GM19324 (cell line): ENCODE measurements around the gene COQ3.
"Not testable (repeated sequence)": the region's sequence is repeated elsewhere in the genome, so short reads cannot be mapped to it uniquely, and the experiment has no call there.

Experiments used
- ATAC-seq: cut with Tn5 transposase; IDR thresholded peaks from one replicate; pipeline ENCODE4 v1.9.1; 2021; ENCODE audit warnings: mild to moderate bottlenecking, moderate library complexity; ENCODE audit not compliant: unreplicated experiment, low FRiP score

COQ3 gene

DNA sequence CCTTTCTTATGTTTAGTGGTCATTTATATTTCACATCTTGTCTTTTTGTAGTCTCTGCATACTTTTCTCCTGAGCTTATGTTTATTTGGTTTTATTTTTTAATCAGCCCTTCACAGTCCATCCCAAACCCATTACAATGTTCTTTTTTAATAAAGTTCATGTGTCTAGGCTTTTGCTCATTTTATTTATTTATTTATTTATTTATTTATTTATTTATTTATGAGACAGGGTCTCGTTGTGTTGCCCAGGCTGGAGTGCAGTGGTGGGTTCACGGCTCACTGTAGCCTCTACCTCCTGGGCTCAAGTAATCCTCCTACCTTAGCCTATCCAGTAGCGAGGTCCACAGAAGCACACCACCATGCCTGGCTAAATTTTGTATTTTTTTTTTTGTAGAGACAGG, 3.1 kb downstream of the COQ3 start:
- ATAC-seq: no peak

DNA sequence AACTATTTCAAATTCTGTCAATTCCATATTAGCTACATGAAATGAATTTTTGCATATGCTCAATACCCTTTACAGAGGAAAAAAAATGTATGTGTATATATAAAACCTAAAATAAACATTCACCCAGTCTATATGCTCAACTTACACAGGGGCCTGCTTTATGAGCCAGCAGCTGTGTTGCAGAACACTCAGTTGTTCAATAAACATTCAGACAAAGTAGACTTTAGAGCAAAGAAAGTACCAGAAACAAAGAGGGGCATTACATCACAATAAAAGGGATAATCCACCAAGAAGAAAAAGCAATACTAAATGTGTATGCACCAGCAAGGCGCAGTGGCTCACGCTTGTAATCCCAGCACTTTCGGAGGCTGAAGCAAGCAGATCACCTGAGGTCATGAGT, 9.5 kb downstream of the COQ3 start:
- no peak for ATAC-seq

DNA sequence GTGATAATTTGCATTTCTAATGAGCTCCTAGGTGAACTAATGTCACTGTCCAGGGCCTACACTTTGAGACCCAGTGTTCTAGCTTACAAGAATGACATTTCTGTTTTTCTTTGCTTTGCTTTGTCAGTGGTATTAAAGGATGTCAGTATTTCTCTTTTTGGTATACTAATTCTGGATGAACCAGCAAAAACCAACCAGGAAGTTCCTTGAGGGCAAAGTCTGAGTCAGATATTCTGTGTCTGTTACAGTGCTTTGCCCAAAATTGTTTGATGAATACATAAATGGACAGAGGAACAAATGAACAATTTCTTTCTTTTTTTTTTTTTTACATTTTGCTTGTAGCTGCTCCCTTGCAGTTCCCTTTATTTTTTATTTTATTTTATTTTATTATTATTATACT, 15.4 kb downstream of the COQ3 start:
- ATAC-seq: no peak

DNA sequence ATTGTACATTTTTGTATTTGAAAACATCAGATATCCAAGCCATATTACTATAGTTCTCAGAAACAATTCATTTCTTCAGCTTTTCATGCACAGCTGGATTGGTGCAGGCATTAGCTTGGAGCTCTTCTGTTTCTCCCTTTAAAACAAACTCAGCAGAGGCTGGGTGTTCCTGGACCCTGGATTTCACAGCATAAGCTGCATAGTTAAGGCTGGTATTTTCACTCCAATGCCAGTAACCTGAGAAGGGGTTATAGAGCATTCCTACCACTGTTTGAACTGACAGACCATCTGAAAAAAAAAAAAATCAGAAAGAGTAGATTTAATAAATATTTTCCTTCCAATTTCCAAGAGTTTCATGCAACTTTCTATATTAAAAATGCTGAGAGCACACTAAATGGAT, 24.5 kb downstream of the COQ3 start:
- ATAC-seq: no peak

DNA sequence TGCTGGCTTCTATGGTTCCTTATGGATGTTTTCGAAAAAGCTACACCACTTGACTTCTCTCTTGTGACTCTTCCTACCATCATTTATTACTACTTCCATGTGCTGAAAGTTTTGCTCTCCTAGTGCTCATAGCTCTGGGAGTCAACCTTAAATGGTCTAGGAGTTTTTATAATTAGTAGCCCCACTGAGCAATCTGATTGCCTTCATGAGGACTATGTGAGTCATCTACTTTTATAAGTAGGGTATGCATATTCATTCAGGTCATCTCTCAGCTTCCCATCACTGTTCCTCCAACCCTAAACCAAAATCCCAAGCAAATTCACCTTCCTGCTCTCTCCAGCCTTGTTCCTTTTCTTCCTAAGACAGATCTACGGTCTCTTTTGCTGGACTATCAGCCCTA, 27.1 kb downstream of the COQ3 start:
- no peak for ATAC-seq

DNA sequence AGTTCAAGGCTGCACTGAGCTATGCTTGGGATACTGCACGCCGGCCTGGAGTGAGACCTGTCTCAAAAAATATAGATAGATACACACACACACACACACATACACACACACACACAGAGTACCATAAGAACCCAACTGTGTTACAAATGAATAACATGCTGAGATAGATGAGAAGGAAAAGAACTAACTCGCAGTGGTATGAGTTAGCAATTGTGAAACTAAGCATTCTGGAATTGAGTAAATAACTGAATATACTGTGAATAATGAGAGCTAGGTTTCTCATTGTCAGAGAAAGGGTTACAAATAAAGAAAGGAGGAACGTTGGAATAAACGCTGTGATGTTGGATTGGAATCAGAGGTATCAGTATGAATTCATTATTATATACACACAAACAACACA, 30.0 kb downstream of the COQ3 start:
- no peak for ATAC-seq

DNA sequence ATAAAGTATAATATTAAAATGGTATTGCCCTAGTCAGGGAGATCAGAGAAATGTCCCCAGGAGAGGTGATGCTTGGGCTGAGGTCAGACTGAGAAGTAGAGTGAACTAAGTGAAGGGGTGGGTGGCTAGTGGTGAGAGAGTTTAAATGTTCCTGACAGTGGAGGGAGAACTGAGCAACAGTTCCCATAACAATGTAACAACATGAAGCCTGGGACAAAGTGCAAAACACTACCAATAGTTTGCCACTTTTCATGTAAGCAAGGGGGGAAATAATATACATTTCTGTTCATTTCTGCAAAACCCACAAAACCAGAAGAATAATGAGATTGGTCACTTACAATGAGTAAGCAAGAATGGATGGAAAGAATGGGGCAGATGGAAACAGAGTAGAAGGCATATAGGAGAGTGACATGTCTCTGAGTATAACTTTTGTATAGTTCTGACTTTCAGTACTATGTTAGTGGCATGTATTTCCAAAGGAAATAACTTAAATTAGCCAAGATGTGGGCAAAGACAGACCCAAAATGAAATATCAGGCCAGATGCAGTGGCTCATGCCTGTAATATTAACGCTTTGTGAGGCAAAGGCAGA, 31.2 kb downstream of the COQ3 start:
- ATAC-seq: no peak

DNA sequence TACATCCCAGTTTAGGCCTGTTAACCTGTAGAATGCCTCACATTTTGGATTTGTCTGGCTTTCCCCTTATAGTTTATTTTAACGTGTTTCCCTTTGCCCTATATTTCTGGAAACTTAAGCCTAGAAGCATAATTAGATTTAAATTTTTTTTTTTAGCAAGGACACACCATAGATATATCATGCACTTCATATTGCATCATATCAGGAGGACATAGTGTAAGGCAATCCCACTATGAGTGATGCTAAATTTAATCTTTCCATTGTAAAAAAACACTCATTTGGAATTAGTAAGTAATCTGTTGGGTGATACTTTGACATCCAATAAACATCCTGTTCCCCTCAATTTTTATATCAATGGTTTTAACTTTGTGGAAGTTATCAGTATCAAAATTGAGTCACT, 34.2 kb downstream of the COQ3 start:
- no peak for ATAC-seq

DNA sequence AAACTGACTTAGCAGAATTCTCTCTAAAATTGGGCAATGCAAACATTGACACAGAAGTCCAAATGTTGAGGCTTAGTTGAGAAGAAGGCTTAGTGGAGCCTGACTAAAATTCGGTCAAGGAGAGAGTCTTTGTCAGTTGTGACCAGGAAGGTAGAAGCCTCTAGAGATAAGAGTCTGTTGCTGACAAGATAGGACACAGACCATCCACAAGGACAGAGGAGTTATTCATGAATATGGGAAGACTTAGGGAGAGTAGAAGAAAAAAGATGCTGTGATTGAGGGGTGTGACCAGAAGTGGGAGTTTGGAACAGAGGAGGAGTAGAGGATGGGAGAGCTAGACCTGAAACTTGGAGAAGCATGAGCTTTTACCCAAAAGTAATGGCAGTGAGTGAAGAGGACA, 37.4 kb downstream of the COQ3 start:
- no peak for ATAC-seq

DNA sequence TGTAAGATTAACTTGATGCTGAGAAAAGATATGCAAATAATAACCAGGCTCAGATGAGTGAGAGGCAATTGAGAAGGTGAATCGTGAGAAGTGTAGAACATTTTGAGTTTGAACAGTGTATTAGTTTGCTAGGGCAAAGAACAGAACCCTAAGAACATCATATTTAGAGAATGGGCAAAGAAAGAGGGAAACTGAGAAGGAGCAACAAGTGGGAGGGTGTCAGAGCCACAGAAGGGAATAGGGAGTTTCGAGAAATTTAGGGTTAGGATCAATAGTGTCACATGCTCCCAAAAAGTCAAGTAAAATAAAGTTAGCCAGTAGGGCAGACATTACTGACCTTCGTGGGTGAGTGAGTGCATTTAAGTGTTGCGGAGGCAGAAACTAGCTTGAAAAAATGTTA, 39.0 kb downstream of the COQ3 start:
- no peak for ATAC-seq

DNA sequence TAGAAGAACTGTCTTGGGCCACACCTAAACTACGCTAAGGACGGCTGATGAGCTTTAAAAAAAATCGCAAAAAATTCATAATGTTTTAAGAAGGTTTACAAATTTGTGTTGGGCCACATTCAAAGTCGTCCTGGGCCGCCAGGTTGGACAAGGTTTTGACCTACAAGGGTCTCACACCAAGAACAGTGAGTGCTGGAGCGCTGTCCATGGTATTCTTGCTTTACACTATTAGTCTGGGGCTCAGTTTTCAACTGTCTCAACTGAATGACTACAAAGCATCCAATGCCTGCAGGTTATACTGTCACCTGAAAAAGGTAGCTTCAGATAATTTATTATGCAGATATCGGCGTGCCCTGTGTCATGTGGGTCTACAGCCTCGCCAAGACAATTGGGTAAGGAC, 40.9 kb downstream of the COQ3 start:
- no peak for ATAC-seq

DNA sequence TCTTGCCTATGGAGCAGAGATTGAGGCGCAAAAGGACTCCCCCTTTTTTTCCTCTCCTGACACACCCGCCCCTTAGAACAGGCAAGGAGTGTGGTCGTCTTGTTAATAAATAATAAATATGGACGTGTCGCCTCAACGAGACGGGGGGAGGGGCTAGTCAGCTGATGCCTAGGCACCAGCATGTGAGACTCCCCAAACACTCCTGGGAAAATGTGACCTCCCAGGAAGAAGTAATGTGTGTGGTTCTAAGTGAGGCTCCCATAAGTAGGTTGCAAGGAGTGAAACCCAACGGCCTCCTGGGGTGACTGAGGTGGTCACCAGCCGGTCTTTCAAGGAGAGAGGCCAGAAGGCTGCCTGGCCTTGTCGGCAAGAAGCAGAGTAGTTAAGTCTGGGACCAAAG, 43.4 kb downstream of the COQ3 start:
- ATAC-seq: no peak

DNA sequence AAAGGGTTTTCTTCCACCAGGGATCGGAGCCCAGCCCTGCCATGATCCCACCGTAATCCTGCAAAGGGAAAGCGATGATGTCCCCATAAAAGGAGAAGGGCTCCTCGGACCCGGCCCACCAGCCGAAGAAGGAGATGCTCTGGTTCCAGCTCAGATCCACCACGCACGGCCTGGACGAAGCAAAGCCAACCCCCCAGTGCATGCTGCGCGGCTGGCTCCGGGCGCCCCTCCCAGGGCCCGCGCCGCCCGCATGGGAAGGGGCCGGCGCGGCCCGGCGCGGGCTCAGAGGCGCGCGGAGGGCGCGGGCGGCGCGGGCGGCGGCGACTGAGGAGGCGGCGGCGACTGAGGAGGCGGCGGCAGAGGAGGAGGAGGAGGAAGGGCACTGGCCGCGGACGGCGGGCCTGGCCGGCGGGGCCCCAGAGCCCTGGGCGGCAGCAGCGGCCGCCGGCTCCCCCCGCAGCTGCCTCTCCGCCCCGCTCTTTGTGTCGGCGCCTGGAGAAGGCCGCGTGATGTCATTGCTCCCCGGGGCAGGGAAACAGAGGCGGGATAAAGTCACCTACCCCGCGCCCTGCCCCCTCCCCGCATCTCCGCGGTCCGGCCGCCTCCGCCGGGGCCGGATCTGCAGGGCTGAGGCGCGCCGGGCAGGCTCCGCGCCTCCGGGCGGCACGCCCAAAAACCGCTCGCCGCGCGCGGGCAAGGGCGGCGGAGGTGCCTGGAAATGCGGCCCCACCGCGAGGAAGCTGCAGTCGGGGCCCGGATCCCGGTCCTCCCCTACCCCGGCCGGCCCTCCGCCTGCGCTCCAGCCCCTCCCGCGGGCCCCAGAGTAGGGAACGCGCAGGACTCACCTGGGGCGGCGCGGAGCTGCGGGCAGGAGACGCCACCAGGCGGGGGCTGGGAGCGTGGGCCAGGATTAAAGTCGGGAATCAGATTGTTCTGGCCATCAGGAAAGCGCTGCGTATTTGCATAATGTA, 44.5 kb downstream of the COQ3 start, which contains the start of gene FAXC:
Gene FAXC (minus strand): TSS at position 504 of the 971 bp plus-strand sequence. CDS start 302 bp downstream, at position 202.
- ATAC-seq: peak; percentile 60

DNA sequence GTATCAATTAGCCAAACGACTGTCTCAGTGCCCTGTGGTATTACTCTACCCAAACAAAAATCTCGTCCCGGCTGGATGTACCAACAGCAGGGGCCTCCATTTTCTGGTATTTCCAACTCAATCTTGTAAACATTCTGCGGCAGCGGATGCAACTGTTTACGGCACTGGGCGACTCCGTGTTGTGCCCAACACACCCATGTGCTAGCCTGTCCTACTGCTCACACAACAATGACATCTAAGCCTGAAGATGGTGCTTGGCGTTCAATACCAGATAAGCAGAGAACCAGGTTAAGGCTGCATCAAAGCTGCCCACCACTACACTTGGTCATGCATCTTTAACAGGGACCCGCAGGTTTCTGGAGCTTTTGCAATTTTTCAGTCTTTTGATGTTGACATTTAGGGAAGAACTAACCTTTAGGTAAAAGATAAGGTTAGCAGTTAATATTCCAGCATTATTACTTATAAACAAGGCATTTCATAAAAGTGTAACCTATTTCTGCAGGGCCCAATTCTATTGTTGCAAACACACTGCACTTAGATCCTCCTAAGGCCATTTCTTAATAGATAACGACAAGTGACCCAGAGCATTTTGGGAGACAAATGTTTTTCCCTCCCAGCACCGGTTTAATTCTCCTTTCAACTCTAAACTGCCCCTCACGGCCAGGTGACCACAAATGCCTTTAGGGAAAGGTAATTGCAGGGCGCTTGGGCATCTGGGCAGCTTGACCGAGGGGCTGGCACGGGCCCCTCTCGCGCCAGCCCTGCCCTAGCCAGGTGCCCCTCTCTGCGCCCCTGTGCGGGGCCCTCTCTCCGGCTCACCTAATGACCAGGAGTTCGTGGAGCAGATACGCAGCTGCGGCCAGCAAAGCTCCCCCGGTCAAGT, 45.5 kb downstream of the COQ3 start:
- ATAC-seq: no peak

DNA sequence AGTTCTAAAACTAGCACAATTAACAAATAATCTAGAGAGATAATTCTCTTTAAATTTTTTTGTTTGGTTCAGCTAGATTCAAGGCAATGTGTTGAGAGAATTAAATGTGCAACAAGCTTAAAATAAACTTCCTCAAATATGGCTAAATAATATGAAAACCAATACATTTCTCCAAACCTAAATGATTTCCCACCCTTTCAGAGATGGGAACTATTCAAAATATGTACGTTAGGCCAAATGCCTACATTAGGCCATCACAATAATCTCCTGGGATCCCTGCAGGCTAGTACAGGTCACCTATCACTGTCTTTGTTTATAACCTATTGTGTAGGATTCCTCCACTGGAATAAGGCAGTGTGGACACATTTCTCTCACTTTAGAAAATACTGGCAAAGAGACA, 46.2 kb downstream of the COQ3 start:
- no peak for ATAC-seq

DNA sequence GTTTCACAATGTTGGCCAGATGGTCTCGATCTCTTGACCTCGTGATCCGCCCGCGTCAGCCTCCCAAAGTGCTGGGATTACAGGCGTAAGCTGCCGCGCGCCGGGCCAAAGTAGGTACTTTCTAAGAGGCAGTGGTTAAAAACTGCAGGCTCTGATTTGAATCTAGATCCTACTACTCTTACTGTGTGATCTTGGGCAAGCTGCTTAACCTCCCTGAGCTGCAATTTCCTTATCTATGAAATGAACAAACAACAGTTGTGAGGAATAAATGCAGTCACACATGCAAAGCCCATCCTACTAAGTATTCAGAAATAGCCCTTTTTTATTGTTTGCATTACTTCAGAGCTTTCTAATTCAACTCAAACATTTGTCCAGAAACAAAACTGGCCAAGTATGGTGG, 47.4 kb downstream of the COQ3 start:
- no peak for ATAC-seq

DNA sequence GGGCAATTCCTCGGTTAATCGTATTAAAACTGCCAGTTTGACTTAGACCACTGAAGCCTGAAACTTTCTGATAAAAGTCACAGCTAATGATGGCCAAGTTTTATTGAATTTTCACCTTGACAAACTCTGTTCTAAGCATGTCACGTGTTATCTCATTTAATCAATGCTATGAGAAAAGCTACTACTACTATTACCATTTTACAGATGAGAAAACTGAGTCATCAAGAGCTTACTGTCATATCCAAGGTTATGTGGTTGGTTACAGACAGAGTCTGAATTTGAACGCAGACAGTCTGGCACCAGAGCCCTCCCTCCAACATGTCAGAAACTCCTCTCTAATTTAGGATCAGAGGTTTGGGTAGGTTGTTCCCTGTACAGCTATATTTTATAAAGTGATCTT, 48.8 kb downstream of the COQ3 start:
- no peak for ATAC-seq

DNA sequence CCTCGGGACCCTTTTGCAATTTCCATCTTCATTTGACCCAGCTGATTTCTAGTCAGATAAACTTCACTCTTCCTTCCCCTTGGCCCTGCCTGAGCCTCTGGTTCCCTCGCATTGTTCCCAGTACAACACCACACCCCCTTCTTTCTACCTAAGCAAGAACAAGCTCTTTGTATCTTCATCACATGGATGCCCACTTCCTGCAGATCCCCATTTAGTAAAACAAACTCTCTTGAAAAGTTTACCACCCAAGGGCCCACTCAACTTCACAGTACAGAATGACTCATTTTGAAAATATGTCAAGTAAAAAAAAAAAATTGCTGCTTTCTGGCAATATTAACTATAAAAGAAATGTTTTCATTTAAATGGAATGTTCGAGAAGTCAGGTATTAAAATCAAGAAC, 49.7 kb downstream of the COQ3 start:
- ATAC-seq: no peak

DNA sequence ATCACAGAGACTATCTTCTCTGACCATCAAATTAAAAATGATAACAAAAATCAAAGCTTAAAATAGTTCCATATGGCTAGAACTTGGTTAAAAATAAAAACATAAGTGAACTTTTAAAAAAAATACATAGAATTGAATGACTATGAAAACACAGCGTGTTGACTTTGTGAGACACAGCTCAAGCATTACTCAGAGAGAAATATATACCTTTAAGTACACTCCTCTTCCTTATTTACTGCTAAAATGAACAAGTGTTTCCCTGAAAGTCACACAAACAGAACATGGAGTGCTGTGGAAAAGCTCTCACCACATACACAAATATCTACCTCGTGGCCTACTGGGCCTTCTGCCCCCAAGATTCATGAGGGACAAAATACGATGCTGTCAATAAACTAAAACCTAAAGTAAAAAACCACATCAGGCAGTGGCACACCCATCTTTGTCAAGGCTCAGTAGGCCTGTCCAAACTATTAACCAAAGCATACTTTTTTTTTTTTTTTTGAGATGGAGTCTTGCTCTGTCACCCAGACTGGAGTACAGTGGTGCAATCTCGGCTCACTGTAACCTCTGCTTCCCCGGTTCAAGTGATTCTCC, 52.0 kb downstream of the COQ3 start:
- ATAC-seq: no peak

DNA sequence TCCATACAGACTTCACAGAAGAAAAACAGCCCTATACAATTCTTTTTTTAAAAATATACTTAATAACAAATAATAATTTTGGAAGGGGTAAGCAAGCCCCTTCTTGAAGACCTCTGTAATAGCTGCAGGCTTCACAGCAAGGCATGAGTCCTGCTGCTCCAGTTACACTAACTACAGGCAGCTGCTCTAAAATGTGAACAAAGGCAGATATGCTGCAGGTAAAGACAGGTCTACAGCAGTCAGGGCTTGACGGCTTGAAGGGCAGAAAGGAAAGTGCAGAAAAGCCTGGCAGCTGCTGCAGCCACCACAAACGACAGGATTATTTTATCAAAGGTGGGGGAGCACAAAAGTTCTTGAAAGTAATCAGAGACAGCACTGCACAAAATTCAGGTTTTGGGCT, 55.8 kb downstream of the COQ3 start:
- ATAC-seq: no peak

DNA sequence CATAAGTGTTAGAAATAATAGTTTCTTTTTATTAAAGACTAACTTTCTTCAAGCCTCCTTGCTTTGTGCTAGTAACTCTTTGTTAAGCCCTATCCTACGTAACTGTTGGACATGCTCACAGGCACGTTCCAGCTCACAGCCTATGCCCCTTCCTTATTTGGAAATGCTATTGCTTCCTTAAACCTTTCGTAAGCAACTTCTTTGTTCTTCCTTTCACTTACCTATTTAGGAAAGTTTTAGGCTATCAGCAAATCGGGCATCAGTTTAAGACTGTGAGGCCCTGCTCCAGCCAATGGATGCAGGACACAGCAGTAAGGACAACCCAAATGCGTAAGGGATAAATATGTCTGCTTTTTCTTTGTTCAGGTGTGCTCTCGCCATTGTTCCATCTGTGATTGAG, 58.7 kb downstream of the COQ3 start:
- not testable (repeated sequence) for ATAC-seq
